GM11168 (cell line): ENCODE results near the gene ELN.
"Not testable (repeated sequence)": the region's sequence is repeated elsewhere in the genome, so short reads cannot be mapped to it uniquely, and the experiment has no call there.

ENCODE experiments used
- in situ Hi-C: fragments of 300-500 bp; cut with MboI; formaldehyde crosslinking; loops from one replicate; pipeline ENCODE4 v1.12.0; 2022; ENCODE audit warnings: low sequenced_read_pairs; ENCODE audit not compliant: unreplicated experiment

ELN gene

DNA sequence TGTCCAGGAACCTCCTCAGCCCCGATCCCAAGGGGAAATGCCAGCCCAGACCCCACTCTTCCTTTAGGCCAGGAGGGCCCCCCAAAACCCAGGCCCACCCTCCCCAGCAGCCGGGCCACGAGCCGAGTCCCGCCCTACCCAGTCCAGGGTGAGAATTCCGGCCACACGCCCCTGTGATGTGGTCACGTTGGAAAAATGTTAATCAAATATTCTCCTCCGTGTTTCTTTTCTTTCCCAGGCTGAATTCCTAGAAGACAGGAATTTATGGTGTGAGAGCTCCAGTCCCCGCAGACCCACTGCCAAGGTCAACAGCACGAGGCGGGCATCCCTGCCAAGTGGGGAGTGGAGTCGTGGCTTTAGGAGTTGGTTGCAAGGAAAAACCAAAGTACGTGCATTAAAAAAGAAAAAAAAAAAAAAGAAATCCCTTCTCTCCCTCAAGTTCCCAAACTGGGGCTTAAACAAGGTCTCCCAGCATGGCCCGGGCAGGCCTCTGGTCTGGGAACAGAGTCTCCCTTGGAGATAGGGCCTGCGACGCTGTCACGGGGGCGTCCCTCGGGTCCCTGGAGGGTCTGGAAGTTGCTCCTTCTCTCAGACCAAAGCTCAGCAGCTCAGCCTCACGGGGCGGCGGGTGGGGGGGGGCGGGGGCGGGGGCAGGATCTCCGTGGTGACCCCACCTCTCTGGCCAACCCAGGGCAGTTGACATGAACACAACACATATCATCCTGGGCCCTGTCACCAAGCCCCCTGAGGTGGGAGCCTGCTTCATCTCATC is 28.1 kb upstream of the ELN start:
- in situ Hi-C loops, result no loop called here

DNA sequence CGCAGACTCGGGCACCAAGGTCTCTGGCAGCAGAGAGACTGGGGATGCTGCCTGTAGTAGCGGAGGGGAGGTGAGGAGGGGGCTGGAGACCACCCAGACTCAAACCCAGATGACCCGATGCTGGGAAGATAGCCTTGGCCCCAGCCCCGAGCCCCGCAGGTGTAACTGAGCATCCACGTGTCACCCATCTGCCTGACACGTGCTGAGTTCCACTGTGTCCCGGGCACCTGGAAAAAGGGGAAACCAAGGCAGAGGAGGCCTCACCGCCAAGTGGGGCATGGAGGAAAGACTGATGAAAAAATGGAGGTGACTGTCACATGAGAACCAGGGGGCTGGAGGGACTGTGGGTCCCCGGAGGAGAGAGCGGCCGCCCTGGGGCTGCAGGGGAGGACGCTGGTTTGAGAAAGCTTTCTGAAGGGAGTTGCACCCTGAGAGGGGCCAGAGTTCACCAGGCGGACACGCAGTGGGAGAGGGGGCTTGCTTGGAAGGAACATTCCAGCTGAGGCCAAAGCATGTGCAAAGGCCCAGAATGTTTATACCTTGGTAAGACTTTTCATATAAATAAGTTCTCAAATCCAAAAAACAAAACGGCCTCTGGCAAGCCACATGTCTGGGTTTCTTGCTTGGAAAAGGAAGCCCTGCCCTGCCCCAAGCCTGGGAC is 27.4 kb upstream of the ELN start:
- in situ Hi-C loops, result no loop called here

GRCh38 chr7:74001150-74001494 is 26.9 kb upstream of the ELN start:
- in situ Hi-C loops, result no loop called here

GRCh38 chr7:74002474-74003017 is 25.4 kb upstream of the ELN start:
- in situ Hi-C loops, result no loop called here

GRCh38 chr7:74003621-74004020 is 24.4 kb upstream of the ELN start:
- in situ Hi-C loops, result no loop called here

- in situ Hi-C loops, result no loop called here
These were observed 21.9 kb upstream of the ELN start for GRCh38 chr7:74006032-74006431.

DNA sequence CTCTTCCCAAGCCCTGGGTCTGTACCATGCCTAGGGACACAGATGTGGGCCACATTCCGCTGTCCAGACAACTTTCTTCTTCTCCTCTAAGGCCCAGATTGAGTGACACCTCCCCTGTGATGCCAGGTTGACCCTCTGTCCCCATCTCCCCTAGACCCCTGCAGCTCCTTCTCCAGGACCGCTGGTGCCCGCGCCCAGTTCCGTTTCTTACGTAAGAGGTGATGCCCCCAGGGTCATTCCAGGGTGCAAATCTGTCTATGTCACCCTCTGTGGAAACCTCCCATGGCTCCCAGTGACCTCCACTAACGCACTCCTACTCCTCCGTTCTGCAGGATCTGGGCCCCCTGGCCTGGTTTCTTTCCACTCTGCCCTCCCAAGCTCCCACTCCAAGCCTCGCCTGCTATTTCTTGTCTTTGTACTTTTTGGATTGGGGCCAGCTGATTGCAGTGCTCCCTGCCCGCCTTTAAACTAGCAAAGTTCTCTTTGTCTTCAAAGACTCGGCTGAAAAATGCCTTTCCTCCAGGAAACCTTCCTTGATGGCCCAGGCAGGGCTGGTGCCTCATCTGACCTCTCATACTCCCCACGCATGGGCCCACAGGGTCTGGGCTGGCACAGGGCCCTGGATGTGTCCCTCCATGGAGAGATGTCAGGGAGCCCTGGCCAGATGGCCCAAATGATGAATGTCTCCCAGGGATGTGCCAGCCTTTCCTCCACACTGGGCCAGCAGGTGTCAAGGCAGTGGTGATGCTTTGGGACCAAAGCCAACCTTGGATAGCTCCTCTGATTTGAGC is 21.3 kb upstream of the ELN start:
- in situ Hi-C loops, result no loop called here

- in situ Hi-C loops, result no loop called here
These were observed 20.8 kb upstream of the ELN start for GRCh38 chr7:74007242-74007567.

- in situ Hi-C loops, result no loop called here
These were observed 19.3 kb upstream of the ELN start for GRCh38 chr7:74008687-74009086.

GRCh38 chr7:74009719-74010118 is 18.3 kb upstream of the ELN start:
- in situ Hi-C loops, result no loop called here

DNA sequence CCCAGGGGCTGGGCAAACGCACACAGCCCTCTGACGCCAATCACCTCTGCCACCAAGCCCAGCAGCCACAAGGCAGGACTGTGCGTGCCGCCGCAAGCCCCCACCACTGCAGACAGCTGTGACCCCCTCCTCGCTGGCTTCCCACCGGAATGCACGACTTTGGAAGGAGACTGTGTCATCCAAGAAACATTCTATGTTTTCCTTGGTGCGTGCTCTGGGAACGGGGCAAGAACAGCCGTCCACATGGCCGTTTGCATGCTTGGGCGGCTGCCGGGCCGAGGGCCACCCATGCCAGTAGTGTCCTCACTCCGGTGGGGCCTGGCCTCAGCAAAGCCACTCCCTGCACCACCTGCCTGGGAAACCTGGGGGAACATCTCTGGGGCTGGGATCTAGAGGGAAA is 17.6 kb upstream of the ELN start:
- in situ Hi-C loops, result no loop called here

GRCh38 chr7:74011421-74011820 is 16.6 kb upstream of the ELN start:
- in situ Hi-C loops, result not testable (repeated sequence)

GRCh38 chr7:74012842-74013249 is 15.1 kb upstream of the ELN start:
- in situ Hi-C loops, result no loop called here

- in situ Hi-C loops, result no loop called here
These were observed 14.3 kb upstream of the ELN start for GRCh38 chr7:74013539-74014272.

DNA sequence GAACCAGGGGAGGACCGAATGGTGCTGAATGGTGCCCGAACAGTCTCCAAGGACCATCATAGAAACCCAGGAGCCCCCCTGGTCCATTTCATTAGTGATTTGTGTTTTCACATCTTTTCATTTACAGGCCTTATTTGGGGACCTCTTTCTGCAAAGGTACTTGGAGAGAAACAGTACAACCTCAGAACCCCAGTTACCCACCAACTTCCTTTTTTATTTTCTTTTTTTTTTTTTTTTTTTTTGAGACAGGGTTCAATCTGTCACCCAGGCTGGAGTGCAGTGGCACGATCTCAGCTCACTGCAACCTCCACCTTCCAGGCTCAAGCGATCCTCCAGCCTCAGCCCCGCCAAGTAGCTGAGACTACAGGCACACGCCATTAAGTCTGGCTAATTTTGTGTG is 13.0 kb upstream of the ELN start:
- in situ Hi-C loops, result no loop called here

- in situ Hi-C loops, result no loop called here
These were observed 12.3 kb upstream of the ELN start for GRCh38 chr7:74015670-74016069.

- in situ Hi-C loops, result no loop called here
These were observed 10.8 kb upstream of the ELN start for GRCh38 chr7:74017125-74017524.

DNA sequence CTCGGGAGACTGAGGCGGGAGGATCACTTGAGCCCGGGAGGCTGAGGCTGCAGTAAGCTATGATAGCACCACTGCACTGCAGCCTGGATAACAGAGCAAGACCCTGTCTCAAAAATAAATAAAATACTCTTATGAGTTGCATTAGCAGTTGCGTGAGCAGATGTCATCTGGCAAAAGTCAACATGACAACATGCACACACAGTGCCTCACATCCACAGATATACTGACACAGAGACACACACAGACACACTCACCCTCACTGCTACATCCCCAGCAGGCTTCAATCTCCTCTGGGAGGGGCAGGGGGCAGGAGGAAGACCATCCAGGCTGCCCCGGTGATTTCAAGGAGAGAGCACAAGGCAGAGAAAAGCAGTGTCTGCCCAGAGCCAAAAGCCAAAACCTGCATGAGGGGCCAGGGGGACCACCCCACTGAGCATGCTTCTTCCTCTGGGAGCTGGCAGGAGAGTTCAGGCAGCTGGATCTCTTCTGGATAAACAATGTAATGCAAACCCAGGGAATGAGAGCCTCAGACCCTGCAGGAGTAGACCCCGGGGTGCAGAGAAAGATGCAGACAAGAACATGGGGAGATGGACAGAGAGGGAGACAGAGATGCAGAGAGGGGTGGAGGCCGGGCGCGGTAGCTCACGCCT is 9.6 kb upstream of the ELN start:
- in situ Hi-C loops, result no loop called here

- in situ Hi-C loops, result no loop called here
These were observed 8.8 kb upstream of the ELN start for GRCh38 chr7:74019149-74019548.

DNA sequence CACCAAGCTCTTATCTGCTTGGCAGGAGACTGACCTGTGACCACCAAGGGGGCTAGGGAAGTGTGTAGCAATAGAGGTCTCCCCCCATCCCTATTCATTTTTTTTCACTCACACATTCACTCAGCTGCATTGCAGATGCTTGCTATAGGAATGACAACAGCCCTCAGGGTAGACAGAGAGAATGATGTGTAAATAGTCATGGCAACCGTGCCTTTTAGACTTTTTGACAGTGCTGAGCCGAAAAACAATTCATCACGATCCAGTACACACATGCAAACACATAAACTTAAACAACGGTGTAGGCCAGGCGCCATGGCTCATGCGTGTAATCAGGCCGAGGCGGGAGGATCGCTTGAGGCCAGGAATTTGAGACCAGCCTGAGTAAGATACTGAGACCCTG is 7.6 kb upstream of the ELN start:
- in situ Hi-C loops, result no loop called here
